K562 (cell line): ENCODE measurements around the gene EPB41L4B. TPM values are rescaled to one million over a fixed set of nuclear protein-coding genes. Genes with fewer than 3 reads are reported as not detected.

ENCODE experiments used
- ATAC-seq: fragments of 200-7000 bp; cut with Tn5 transposase; 3 replicates; pipeline ENCODE4 v1.9.1; 2020; ENCODE audit warnings: moderate library complexity
- BruUV-seq: library from RNA; stranded (reverse); fragments of 400-500 nt; replicated peaks from 2 replicates; lab custom pipeline; 2021; lab: Mats Ljungman, UMichigan
- CTCF ChIA-PET: fragments of 300-600 bp; formaldehyde crosslinking; extraction: SDS; loops from one replicate; lab custom pipeline; 2021; ENCODE audit warnings: low intra/inter-chr PET ratio; lab: Yijun Ruan, JAX
- POLR2A ChIA-PET: fragments of 300-600, 350-650 bp; sonication (Branson Sonifier 250); formaldehyde crosslinking; extraction: SDS; loops from one replicate; lab custom pipeline; 2021; ENCODE audit warnings: antibody characterized with exemption, inconsistent platforms; lab: Yijun Ruan, JAX
- DNase-seq, 4 experiments: peaks; one replicate each; pipeline versions ENCODE4 v3.0.0 to v3.0.0-alpha.2; 2011 to 2018; ENCODE audit warnings: low spot score in 3 of 4, mixed read lengths in 3 of 4; ENCODE audit errors: extremely low read depth in 1 of 4
- FAIRE-seq: peaks from 2 replicates; lab custom pipeline; 2011; peaks lifted over from hg19 to GRCh38; lab: Jason Lieb, UNC
- H2AFZ ChIP-seq: 2 replicates; pipeline ENCODE4 v1.6.0; 2011; ENCODE audit warnings: low read depth, low read length, control low read depth, inconsistent platforms
- H3K27ac ChIP-seq: fragments of 200-600 bp; 3 replicates; pipeline ENCODE4 v1.8.0; 2011; ENCODE audit warnings: low read depth, mild to moderate bottlenecking, control low read depth, inconsistent platforms, low read length, moderate library complexity, mixed read lengths; ENCODE audit errors: extremely low read depth
- H3K27me3 ChIP-seq, 2 experiments: fragments of 300-600 bp in 1 of 2; 2 replicates in 1 of 2; 3 replicates in 1 of 2; pipeline versions ENCODE4 v1.6.0 to v1.8.0; 2011; ENCODE audit warnings: inconsistent platforms in 2 of 2, low read length in 2 of 2, mild to moderate bottlenecking in 1 of 2, mixed read lengths in 1 of 2, moderate library complexity in 1 of 2; ENCODE audit not compliant: control insufficient read depth in 2 of 2, insufficient read depth in 2 of 2
- H3K36me3 ChIP-seq: fragments of 300-600 bp; 3 replicates; pipeline ENCODE4 v1.8.0; 2011; ENCODE audit warnings: mild to moderate bottlenecking, low read length, inconsistent platforms; ENCODE audit not compliant: control insufficient read depth, insufficient read depth
- H3K4me1 ChIP-seq, 2 experiments: fragments of 200-600 bp in 1 of 2; replicated peaks in 1 of 2; 2 replicates in 1 of 2; 3 replicates in 1 of 2; pipeline versions ENCODE4 v1.5.1 to v1.8.0; 2011; ENCODE audit warnings: inconsistent platforms in 2 of 2, low read length in 2 of 2, mild to moderate bottlenecking in 1 of 2, mixed read lengths in 1 of 2, moderate library complexity in 1 of 2; ENCODE audit not compliant: control insufficient read depth in 2 of 2, insufficient read depth in 2 of 2
- H3K4me2 ChIP-seq: 2 replicates; pipeline ENCODE4 v1.6.1; 2011; ENCODE audit warnings: low read length, control low read depth, inconsistent platforms, mixed read lengths; ENCODE audit not compliant: insufficient read depth
- H3K4me3 ChIP-seq: fragments of 200-600 bp; sonication (generic), shearing (Covaris generic); 2 replicates; pipeline ENCODE4 v1.5.1; 2016; ENCODE audit warnings: control low read depth, inconsistent platforms
- H3K79me2 ChIP-seq: fragments of 200-600 bp; 3 replicates; pipeline ENCODE4 v1.8.0; 2011; ENCODE audit warnings: low read length, inconsistent platforms; ENCODE audit not compliant: control insufficient read depth, insufficient read depth
- H3K9ac ChIP-seq, 2 experiments: 2 replicates each; pipeline versions ENCODE4 v1.6.0 to v1.6.1; 2011; ENCODE audit warnings: low read depth in 2 of 2, low read length in 2 of 2, control low read depth in 1 of 2, inconsistent platforms in 1 of 2, mild to moderate bottlenecking in 1 of 2, mixed read lengths in 1 of 2; ENCODE audit not compliant: insufficient read depth in 1 of 2
- H3K9me1 ChIP-seq: one replicate; pipeline ENCODE4 v1.6.0; 2011; ENCODE audit warnings: inconsistent platforms, mild to moderate bottlenecking, low read length, moderate library complexity; ENCODE audit not compliant: control insufficient read depth, insufficient read depth
- H3K9me3 ChIP-seq: replicated peaks from 2 replicates; pipeline ENCODE4 v1.5.1; 2011; ENCODE audit warnings: low read depth, low read length, inconsistent platforms; ENCODE audit not compliant: control insufficient read depth, insufficient read depth
- H4K20me1 ChIP-seq: replicated peaks from 2 replicates; pipeline ENCODE4 v1.6.1; 2011; ENCODE audit warnings: low read length, inconsistent platforms, mixed read lengths; ENCODE audit not compliant: control insufficient read depth, insufficient read depth
- CAMTA2 ChIP-seq: fragments of 250-450 bp; sonication (Bioruptor Pico); conservative IDR thresholded peaks from 2 replicates; pipeline ENCODE4 v1.5.1; 2022
- GATAD2A ChIP-seq: fragments of 450-650 bp; IDR thresholded peaks from 2 replicates; pipeline ENCODE4 v1.6.1; 2017
- HDAC1 ChIP-seq, 2 experiments: fragments of 450-650 bp; IDR thresholded peaks; 2 replicates each; pipeline ENCODE4 v1.6.1; 2016 to 2017; ENCODE audit warnings: inconsistent platforms in 1 of 2, mild to moderate bottlenecking in 1 of 2, moderate library complexity in 1 of 2
- PTRF ChIP-seq: fragments of 450-650 bp; IDR thresholded peaks from 2 replicates; pipeline ENCODE4 v1.6.1; 2016; ENCODE audit warnings: mild to moderate bottlenecking, missing genetic modification characterization, missing compliant biosample characterization
- RBM15 ChIP-seq: fragments of 200-400 bp; formaldehyde crosslinking; IDR thresholded peaks from 2 replicates; pipeline ENCODE4 v1.6.1; 2018; ENCODE audit warnings: mild to moderate bottlenecking, low read length, moderate library complexity; ENCODE audit not compliant: insufficient read depth
- WHSC1 ChIP-seq: IDR thresholded peaks from one replicate; pipeline ENCODE4 v1.6.1; 2012; ENCODE audit warnings: low read length, control low read depth, inconsistent platforms
- ZNF175 ChIP-seq: fragments of 200-800 bp; sonication (Bioruptor generic); IDR thresholded peaks from 2 replicates; pipeline ENCODE4 v1.6.1; 2016; ENCODE audit warnings: low read depth, mild to moderate bottlenecking, missing genetic modification characterization, missing compliant biosample characterization
- ZNF239 ChIP-seq: fragments of 250-450 bp; sonication (Bioruptor Pico); IDR thresholded peaks from 2 replicates; pipeline ENCODE4 v1.4.0; 2020; ENCODE audit warnings: mild to moderate bottlenecking
- ZNF431 ChIP-seq: sonication (generic); formaldehyde crosslinking; IDR thresholded peaks from 2 replicates; pipeline ENCODE4 v1.8.0; 2022; ENCODE audit warnings: mild to moderate bottlenecking, missing genetic modification reagents
- WGBS: fragments of 100-300 bp; shearing (Covaris generic); methylation state at CpG from one replicate; pipeline ENCODE4 v1.1.6; 2016; ENCODE audit warnings: low coverage, mixed read lengths; ENCODE audit not compliant: insufficient coverage; ENCODE audit errors: missing lambda C conversion rate; 5-methylcytosine and 5-hydroxymethylcytosine counted together
- in situ Hi-C: fragments of 300-500 bp; cut with MboI; formaldehyde crosslinking; loops from 4 replicates; pipeline ENCODE4 v1.15.0; 2018; ENCODE audit warnings: inconsistent platforms, mixed read lengths
- intact Hi-C: fragments of 100-400 bp; cut with micrococcal nuclease; formaldehyde crosslinking; loops from 2 replicates; pipeline ENCODE4 v1.14.2; 2022
- polyA plus RNA-seq, 8 experiments: library from polyadenylated mRNA; depleted of rRNA in 4 of 8; stranded (reverse) in 5 of 8; unstranded in 3 of 8; fragments of >200 nt; fragmentation: Nextera tagmentation in 2 of 8; fragmentation: Illumina TruSeq in 1 of 8; extraction: Ambion mirVana in 2 of 8; extraction: Trizol in 1 of 8; gene quantifications; 2 replicates each; pipeline versions ENCODE4 v1.2.1 to v1.2.3, GENCODE V29; 2011 to 2014; ENCODE audit warnings: inconsistent platforms in 1 of 8, missing spikeins in 1 of 8
- total RNA-seq, 7 experiments: library from RNA; depleted of rRNA in 6 of 7; stranded (reverse); fragments of >200 nt in 6 of 7; fragmentation: Illumina TruSeq in 2 of 7; extraction: Trizol in 2 of 7; gene quantifications; 2 replicates each; pipeline versions ENCODE4 v1.2.1 to v1.2.3, GENCODE V29; 2011 to 2021; ENCODE audit warnings: low replicate concordance in 1 of 7
- TF ChIP-seq, protein P1 (sequence below): fragments of 250-450 bp; sonication (Bioruptor Pico); IDR thresholded peaks from 2 replicates; pipeline ENCODE4 v1.5.0; 2021; ENCODE audit warnings: mild to moderate bottlenecking, borderline replicate concordance

The EPB41L4B gene
- total and polyA plus RNA-seq, 9 of the 15 experiments (the other 6 are each of a cell fraction or from before 2014, with no cell fraction given), result 0.09 to 0.38 (median 0.21) TPM

DNA sequence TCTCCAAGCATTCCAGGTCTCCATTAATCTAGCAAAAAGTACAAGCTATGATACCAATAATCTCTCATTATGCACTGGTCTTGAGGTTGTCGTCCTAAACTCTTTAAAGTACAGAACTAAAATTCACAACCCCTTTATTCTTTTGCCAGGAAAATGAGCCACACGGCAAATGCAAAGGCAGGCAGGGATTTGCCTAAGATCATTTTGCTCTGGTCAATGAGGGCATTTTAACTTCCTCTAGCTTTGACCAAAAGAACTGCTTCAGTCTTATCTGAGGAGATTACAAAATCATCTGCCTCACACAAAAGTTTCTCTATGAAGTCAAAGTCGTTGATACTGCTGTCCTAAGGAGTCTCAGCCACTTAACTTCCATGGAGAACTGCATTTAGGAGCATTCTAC is 51.8 kb downstream of the EPB41L4B start:
- no peak overlapping the region for H3K4me3 ChIP-seq

More for the DNA sequence above, 51.8 kb downstream of the EPB41L4B start:
- Histone ChIP-seq H3K9me3 (peaks cover 5% of the 10 kb centered on the region), H2AFZ (no peak overlapping the region), H3K36me3 (no peaks in the 10 kb centered on the region), H3K9ac (no peak overlapping the region), H3K79me2 (no peaks in the 10 kb centered on the region), H3K4me2 (no peak overlapping the region), H4K20me1 (no peaks in the 10 kb centered on the region), H3K4me1 (no peaks in the 10 kb centered on the region), H3K9me1 (no peaks in the 10 kb centered on the region), H3K27me3 (peaks cover 21 to 38% of the 10 kb centered on the region in 2 experiments), H3K27ac (no peak overlapping the region)
- ChIA-PET POLR2A (no interaction called here), CTCF (no interaction called here)
- in situ Hi-C loops, result no loop called here
- 0% methylated on average over 3 of the region's 3 CpGs for WGBS
- intact Hi-C loops, result no loop called here
- DNase-seq (no peak), ATAC-seq (no peak), FAIRE-seq (no peak)
- TF ChIP-seq ZNF431 (CRISPR knock-in tag), result no peak
- no peak for TF ChIP-seq ZNF239 (CRISPR knock-in tag)
- TF ChIP-seq RBM15, result no peak
- TF ChIP-seq HDAC1 (IDR thresholded peaks at IDR 0.05), result no peak
- TF ChIP-seq ZNF175, result no peak
- no peak for TF ChIP-seq CAMTA2 (CRISPR knock-in tag)
- no peak for TF ChIP-seq GATAD2A
- TF ChIP-seq WHSC1, result no peak
- TF ChIP-seq, protein P1, sequence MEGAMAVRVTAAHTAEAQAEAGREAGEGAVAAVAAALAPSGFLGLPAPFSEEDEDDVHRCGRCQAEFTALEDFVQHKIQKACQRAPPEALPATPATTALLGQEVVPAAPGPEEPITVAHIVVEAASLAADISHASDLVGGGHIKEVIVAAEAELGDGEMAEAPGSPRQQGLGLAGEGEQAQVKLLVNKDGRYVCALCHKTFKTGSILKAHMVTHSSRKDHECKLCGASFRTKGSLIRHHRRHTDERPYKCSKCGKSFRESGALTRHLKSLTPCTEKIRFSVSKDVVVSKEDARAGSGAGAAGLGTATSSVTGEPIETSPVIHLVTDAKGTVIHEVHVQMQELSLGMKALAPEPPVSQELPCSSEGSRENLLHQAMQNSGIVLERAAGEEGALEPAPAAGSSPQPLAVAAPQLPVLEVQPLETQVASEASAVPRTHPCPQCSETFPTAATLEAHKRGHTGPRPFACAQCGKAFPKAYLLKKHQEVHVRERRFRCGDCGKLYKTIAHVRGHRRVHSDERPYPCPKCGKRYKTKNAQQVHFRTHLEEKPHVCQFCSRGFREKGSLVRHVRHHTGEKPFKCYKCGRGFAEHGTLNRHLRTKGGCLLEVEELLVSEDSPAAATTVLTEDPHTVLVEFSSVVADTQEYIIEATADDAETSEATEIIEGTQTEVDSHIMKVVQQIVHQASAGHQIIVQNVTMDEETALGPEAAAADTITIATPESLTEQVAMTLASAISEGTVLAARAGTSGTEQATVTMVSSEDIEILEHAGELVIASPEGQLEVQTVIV, result no peak
- TF ChIP-seq PTRF (tag), result no peak
- no TSS peak for BruUV-seq
